ENCODE results near the gene CLDN9. TPM values are rescaled to one million over a fixed set of nuclear protein-coding genes. Genes with fewer than 3 reads are reported as not detected.

Gene CLDN9
- total and polyA plus RNA-seq, 12 donors: 0.19 to 3.2 (median 0.90) TPM

GRCh38 chr16:3013998-3014690, 1.4 kb downstream of the CLDN9 start:
- Histone ChIP-seq H3K4me1 (peaks cover 0 to 14% (median 8%) of the 10 kb centered on the region in 9 donors), H3K4me3 (no peak overlapping the region), H3K27ac (no peak overlapping the region), H3K9me3 (no peaks in the 10 kb centered on the region), H3K27me3 (peaks cover 19 to 93% (median 71%) of the 10 kb centered on the region in 7 donors), H3K36me3 (no peaks in the 10 kb centered on the region)
- 39 to 51% methylated on average over 12 of the region's 12 CpGs for WGBS, 2 donors
- DNase-seq: no peak
- intact Hi-C loops (cut with DNase I): no loop called here
- ATAC-seq: no peak
- no peak for TF ChIP-seq CTCF (IDR thresholded peaks at IDR 0.05)

GRCh38 chr16:3014971-3015370, 2.2 kb downstream of the CLDN9 start:
- Histone ChIP-seq H3K9me3 (no peaks in the 10 kb centered on the region), H3K27ac (no peak overlapping the region), H3K4me1 (peaks cover 0 to 20% (median 14%) of the 10 kb centered on the region in 9 donors), H3K36me3 (no peaks in the 10 kb centered on the region), H3K27me3 (peaks cover 19 to 85% (median 62%) of the 10 kb centered on the region in 7 donors), H3K4me3 (no peak overlapping the region)
- DNase-seq: no peak
- no peak for TF ChIP-seq CTCF (IDR thresholded peaks at IDR 0.05)
- intact Hi-C loops (cut with DNase I): no loop called here
- whole genome bisulfite sequencing, 2 donors: 82 to 86% methylated on average over 6 of the region's 6 CpGs
- ATAC-seq: no peak

- Histone ChIP-seq H3K27ac (no peak overlapping the region), H3K4me3 (no peak overlapping the region), H3K36me3 (no peaks in the 10 kb centered on the region), H3K9me3 (no peaks in the 10 kb centered on the region), H3K4me1 (peaks cover 0 to 28% (median 22%) of the 10 kb centered on the region in 9 donors), H3K27me3 (peaks cover 19 to 76% (median 55%) of the 10 kb centered on the region in 7 donors)
- no peak for TF ChIP-seq CTCF (IDR thresholded peaks at IDR 0.05)
- no peak for ATAC-seq
- intact Hi-C loops (cut with DNase I): no loop called here
- 84 to 86% methylated on average over 13 of the region's 13 CpGs for whole genome bisulfite sequencing, 2 donors
- no peak for DNase-seq
Observed at GRCh38 chr16:3015865-3016521, 3.3 kb downstream of the CLDN9 start.

- Histone ChIP-seq H3K36me3 (no peaks in the 10 kb centered on the region), H3K27me3 (peaks cover 19 to 63% (median 42%) of the 10 kb centered on the region in 7 donors), H3K4me1 (peaks cover 9 to 42% (median 35%) of the 10 kb centered on the region in 9 donors), H3K27ac (no peak overlapping the region), H3K4me3 (no peak overlapping the region), H3K9me3 (no peaks in the 10 kb centered on the region)
- ATAC-seq: no peak
- intact Hi-C loops (cut with DNase I): no loop called here
- no peak for DNase-seq
- no peak for TF ChIP-seq CTCF (IDR thresholded peaks at IDR 0.05)
- WGBS, 2 donors: 45 to 60% methylated on average over 20 of the region's 20 CpGs
Observed at GRCh38 chr16:3017344-3017743, 4.6 kb downstream of the CLDN9 start.
